ENCODE measurements around the gene MAN2C1. TPM values are rescaled to one million over a fixed set of nuclear protein-coding genes. Genes with fewer than 3 reads are reported as not detected.

The MAN2C1 gene
- total RNA-seq, 1 experiment from 2014 or later = 61.9 TPM

GRCh38 chr15:75363786-75364185 is 4.6 kb downstream of the MAN2C1 start:
- no peak for DNase-seq (ENCODE audit: low read depth, low spot score)
- in situ Hi-C loops (cut with HindIII; ENCODE audit: low pct_unique_long_range_greater_than_20kb, low sequenced_read_pairs) = no loop called here

GRCh38 chr15:75362642-75363249 is 5.7 kb downstream of the MAN2C1 start:
- in situ Hi-C loops (cut with HindIII; ENCODE audit: low pct_unique_long_range_greater_than_20kb, low sequenced_read_pairs) = no loop called here
- DNase-seq (ENCODE audit: low read depth, low spot score) = no peak

- DNase-seq (ENCODE audit: low read depth, low spot score) = no peak
- in situ Hi-C loops (cut with HindIII; ENCODE audit: low pct_unique_long_range_greater_than_20kb, low sequenced_read_pairs) = no loop called here
Observed at GRCh38 chr15:75361989-75362641, 6.3 kb downstream of the MAN2C1 start.

- no peak for DNase-seq (ENCODE audit: low read depth, low spot score)
- in situ Hi-C loops (cut with HindIII; ENCODE audit: low pct_unique_long_range_greater_than_20kb, low sequenced_read_pairs) = no loop called here
Observed at GRCh38 chr15:75361361-75361988, 6.9 kb downstream of the MAN2C1 start.

GRCh38 chr15:75360856-75361255 is 7.6 kb downstream of the MAN2C1 start:
- in situ Hi-C loops (cut with HindIII; ENCODE audit: low pct_unique_long_range_greater_than_20kb, low sequenced_read_pairs) = no loop called here
- no peak for DNase-seq (ENCODE audit: low read depth, low spot score)

GRCh38 chr15:75360391-75360790 is 8.0 kb downstream of the MAN2C1 start:
- DNase-seq (ENCODE audit: low read depth, low spot score) = no peak
- in situ Hi-C loops (cut with HindIII; ENCODE audit: low pct_unique_long_range_greater_than_20kb, low sequenced_read_pairs) = no loop called here

- no peak for DNase-seq (ENCODE audit: low read depth, low spot score)
- in situ Hi-C loops (cut with HindIII; ENCODE audit: low pct_unique_long_range_greater_than_20kb, low sequenced_read_pairs) = no loop called here
Observed at GRCh38 chr15:75359537-75360250, 8.7 kb downstream of the MAN2C1 start.

GRCh38 chr15:75358771-75359536 is 9.5 kb downstream of the MAN2C1 start:
- in situ Hi-C loops (cut with HindIII; ENCODE audit: low pct_unique_long_range_greater_than_20kb, low sequenced_read_pairs) = no loop called here

GRCh38 chr15:75357976-75358673 is 10.3 kb downstream of the MAN2C1 start:
- in situ Hi-C loops (cut with HindIII; ENCODE audit: low pct_unique_long_range_greater_than_20kb, low sequenced_read_pairs) = no loop called here
- no peak for DNase-seq (ENCODE audit: low read depth, low spot score)

More at GRCh38 chr15:75358771-75359536, 9.5 kb downstream of the MAN2C1 start:
- DNase-seq (ENCODE audit: low read depth, low spot score) = no peak

GRCh38 chr15:75356517-75356916 is 11.9 kb downstream of the MAN2C1 start:
- no peak for DNase-seq (ENCODE audit: low read depth, low spot score)
- in situ Hi-C loops (cut with HindIII; ENCODE audit: low pct_unique_long_range_greater_than_20kb, low sequenced_read_pairs) = no loop called here

GRCh38 chr15:75356006-75356405 is 12.4 kb downstream of the MAN2C1 start:
- no peak for DNase-seq (ENCODE audit: low read depth, low spot score)
- in situ Hi-C loops (cut with HindIII; ENCODE audit: low pct_unique_long_range_greater_than_20kb, low sequenced_read_pairs) = no loop called here

GRCh38 chr15:75355369-75355768 is 13.0 kb downstream of the MAN2C1 start:
- in situ Hi-C loops (cut with HindIII; ENCODE audit: low pct_unique_long_range_greater_than_20kb, low sequenced_read_pairs) = no loop called here
- no peak for DNase-seq (ENCODE audit: low read depth, low spot score)

GRCh38 chr15:75354454-75354853 is 14.0 kb downstream of the MAN2C1 start:
- in situ Hi-C loops (cut with HindIII; ENCODE audit: low pct_unique_long_range_greater_than_20kb, low sequenced_read_pairs) = no loop called here
- DNase-seq (ENCODE audit: low read depth, low spot score) = no peak

GRCh38 chr15:75353604-75354003 is 14.8 kb downstream of the MAN2C1 start:
- no peak for DNase-seq (ENCODE audit: low read depth, low spot score)
- in situ Hi-C loops (cut with HindIII; ENCODE audit: low pct_unique_long_range_greater_than_20kb, low sequenced_read_pairs) = no loop called here

GRCh38 chr15:75352186-75353080 is 16.0 kb downstream of the MAN2C1 start:
- no peak for DNase-seq (ENCODE audit: low read depth, low spot score)
- in situ Hi-C loops (cut with HindIII; ENCODE audit: low pct_unique_long_range_greater_than_20kb, low sequenced_read_pairs) = no loop called here

- no peak for DNase-seq (ENCODE audit: low read depth, low spot score)
- in situ Hi-C loops (cut with HindIII; ENCODE audit: low pct_unique_long_range_greater_than_20kb, low sequenced_read_pairs) = no loop called here
Observed at GRCh38 chr15:75350601-75351361, 17.6 kb downstream of the MAN2C1 start.

Data from SK-MEL-5 (cell line).